ENCODE results near the gene DTNB.

GRCh38 chr2:25666218-25666617, 7.2 kb downstream of the DTNB start:
- no peak for TF ChIP-seq CTCF (conservative IDR thresholded peaks at IDR 0.05)
- no peak for TF ChIP-seq ZFX (IDR thresholded peaks at IDR 0.05)

All from C4-2B (cell line).